ENCODE measurements around the gene ZNF25. TPM values are rescaled to one million over a fixed set of nuclear protein-coding genes. Genes with fewer than 3 reads are reported as not detected.
A peak's percentile ranks its signal among the peaks of the same experiment; 100 is the strongest.

Gene ZNF25
- total and polyA plus RNA-seq, 9 of the 15 experiments (the other 6 are each of a cell fraction or from before 2014, with no cell fraction given), result 0.62 to 2.3 (median 1.6) TPM

GRCh38 chr10:38010119-38010903 is 33.9 kb upstream of the ZNF25 start, which contains the start of gene ZNF33A (continued):
- TF ChIP-seq ETS2 (tag; IDR thresholded peaks at IDR 0.05; ENCODE audit: borderline replicate concordance, poor library complexity, severe bottlenecking) (no peak), XRCC5 (IDR thresholded peaks at IDR 0.05; ENCODE audit: low read depth, low read length) (peak; percentile 88; the same call in 1 of the 2 replicates), HDAC6 (IDR thresholded peaks at IDR 0.05; ENCODE audit: low read depth, low read length) (no peak), NCOA1 (IDR thresholded peaks at IDR 0.05; ENCODE audit: low read depth) (no peak), MAFK (IDR thresholded peaks at IDR 0.05; ENCODE audit: low read length) (peak; percentile 3; the same call in 1 of the 2 replicates), DPF2 (IDR thresholded peaks at IDR 0.05) (0 out of 2 replicates have a peak, but pooled peaks have one; percentile 16), CLOCK (CRISPR knock-in tag; IDR thresholded peaks at IDR 0.05; ENCODE audit: borderline replicate concordance) (no peak), MTA1 (IDR thresholded peaks at IDR 0.05; ENCODE audit: borderline replicate concordance) (0 out of 2 replicates have a peak, but pooled peaks have one; percentile 29), MTA3 (IDR thresholded peaks at IDR 0.05; ENCODE audit: borderline replicate concordance) (peak; percentile 32; the same call in 1 of the 2 replicates), BRD4 (IDR thresholded peaks at IDR 0.05) (0 out of 2 replicates have a peak, but pooled peaks have one; percentile 34), SMARCE1 (IDR thresholded peaks at IDR 0.05) (peak; percentile 52; the same call in 1 of the 2 replicates), HNRNPLL (IDR thresholded peaks at IDR 0.05; ENCODE audit: low read depth, low read length, poor library complexity, severe bottlenecking) (peak; percentile 76), SIN3B (IDR thresholded peaks at IDR 0.05; ENCODE audit: low read depth) (no peak), SMAD2 (IDR thresholded peaks at IDR 0.05; ENCODE audit: low read depth, low read length) (no peak), GABPB1 (CRISPR knock-in tag; IDR thresholded peaks at IDR 0.05) (0 out of 2 replicates have a peak, but pooled peaks have one; percentile 41)
- TF ChIP-seq, protein P1, sequence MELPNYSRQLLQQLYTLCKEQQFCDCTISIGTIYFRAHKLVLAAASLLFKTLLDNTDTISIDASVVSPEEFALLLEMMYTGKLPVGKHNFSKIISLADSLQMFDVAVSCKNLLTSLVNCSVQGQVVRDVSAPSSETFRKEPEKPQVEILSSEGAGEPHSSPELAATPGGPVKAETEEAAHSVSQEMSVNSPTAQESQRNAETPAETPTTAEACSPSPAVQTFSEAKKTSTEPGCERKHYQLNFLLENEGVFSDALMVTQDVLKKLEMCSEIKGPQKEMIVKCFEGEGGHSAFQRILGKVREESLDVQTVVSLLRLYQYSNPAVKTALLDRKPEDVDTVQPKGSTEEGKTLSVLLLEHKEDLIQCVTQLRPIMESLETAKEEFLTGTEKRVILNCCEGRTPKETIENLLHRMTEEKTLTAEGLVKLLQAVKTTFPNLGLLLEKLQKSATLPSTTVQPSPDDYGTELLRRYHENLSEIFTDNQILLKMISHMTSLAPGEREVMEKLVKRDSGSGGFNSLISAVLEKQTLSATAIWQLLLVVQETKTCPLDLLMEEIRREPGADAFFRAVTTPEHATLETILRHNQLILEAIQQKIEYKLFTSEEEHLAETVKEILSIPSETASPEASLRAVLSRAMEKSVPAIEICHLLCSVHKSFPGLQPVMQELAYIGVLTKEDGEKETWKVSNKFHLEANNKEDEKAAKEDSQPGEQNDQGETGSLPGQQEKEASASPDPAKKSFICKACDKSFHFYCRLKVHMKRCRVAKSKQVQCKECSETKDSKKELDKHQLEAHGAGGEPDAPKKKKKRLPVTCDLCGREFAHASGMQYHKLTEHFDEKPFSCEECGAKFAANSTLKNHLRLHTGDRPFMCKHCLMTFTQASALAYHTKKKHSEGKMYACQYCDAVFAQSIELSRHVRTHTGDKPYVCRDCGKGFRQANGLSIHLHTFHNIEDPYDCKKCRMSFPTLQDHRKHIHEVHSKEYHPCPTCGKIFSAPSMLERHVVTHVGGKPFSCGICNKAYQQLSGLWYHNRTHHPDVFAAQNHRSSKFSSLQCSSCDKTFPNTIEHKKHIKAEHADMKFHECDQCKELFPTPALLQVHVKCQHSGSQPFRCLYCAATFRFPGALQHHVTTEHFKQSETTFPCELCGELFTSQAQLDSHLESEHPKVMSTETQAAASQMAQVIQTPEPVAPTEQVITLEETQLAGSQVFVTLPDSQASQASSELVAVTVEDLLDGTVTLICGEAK (IDR thresholded peaks at IDR 0.05), result peak; percentile 50; the same call in 1 of the 2 replicates
- TF ChIP-seq, protein P1 (CRISPR knock-in tag; IDR thresholded peaks at IDR 0.05), result no peak

Data from K562 (cell line).